Right lobe of liver (tissue), 6 donors: ENCODE measurements around the gene BIN1. TPM values are rescaled to one million over a fixed set of nuclear protein-coding genes. Genes with fewer than 3 reads are reported as not detected.

Experiments
- ATAC-seq, 4 donors: fragments of 200-7000 bp; cut with Tn5 transposase; one replicate each; pipeline ENCODE4 v1.9.1; 2020; ENCODE audit warnings: mild to moderate bottlenecking in 4 of 4, moderate library complexity in 4 of 4
- DNase-seq, 3 donors: peaks; one replicate each; pipeline ENCODE4 v3.0.0-alpha.2; 2020
- H3K27ac ChIP-seq, 3 donors: fragments of 200-600 bp; one replicate each; pipeline ENCODE4 v1.8.0; 2022
- H3K27me3 ChIP-seq, 2 donors: fragments of 200-600 bp; one replicate each; pipeline ENCODE4 v1.8.0; 2022
- H3K36me3 ChIP-seq, 4 donors: fragments of 200-600 bp; sonication (generic) in 1 of 4; one replicate each; pipeline versions ENCODE4 v1.5.1 to v1.8.0; 2017 to 2022; ENCODE audit warnings: control low read depth in 1 of 4
- H3K4me1 ChIP-seq, 4 donors: fragments of 200-600 bp; sonication (generic) in 1 of 4; one replicate each; pipeline versions ENCODE4 v1.5.1 to v1.8.0; 2017 to 2022; ENCODE audit warnings: control low read depth in 1 of 4
- H3K4me3 ChIP-seq, 3 donors: fragments of 200-600 bp; one replicate each; pipeline ENCODE4 v1.8.0; 2022
- H3K9me3 ChIP-seq, 4 donors: fragments of 200-600 bp; sonication (generic) in 1 of 4; one replicate each; pipeline versions ENCODE4 v1.5.1 to v1.8.0; 2017 to 2022; ENCODE audit warnings: control low read depth in 1 of 4
- CTCF ChIP-seq, 4 donors: fragments of 200-600 bp in 3 of 4; fragments of 450-650 bp in 1 of 4; IDR thresholded peaks; one replicate each; pipeline versions ENCODE4 v1.5.1 to v1.8.0; 2016 to 2022; ENCODE audit warnings: antibody characterized with exemption in 4 of 4, mild to moderate bottlenecking in 2 of 4
- POLR2A ChIP-seq: fragments of 450-650 bp; IDR thresholded peaks from one replicate; pipeline ENCODE4 v1.6.1; 2017; ENCODE audit warnings: antibody characterized with exemption, mild to moderate bottlenecking
- WGBS: methylation state at CpG from one replicate; pipeline ENCODE4 v1.1.6; 2018; ENCODE audit warnings: low coverage, low lambda C conversion rate; ENCODE audit not compliant: insufficient coverage; ENCODE audit errors: missing lambda C conversion rate; 5-methylcytosine and 5-hydroxymethylcytosine counted together
- intact Hi-C, 2 donors: fragments of 100-400 bp; cut with DNase I; formaldehyde crosslinking; loops; one replicate each; pipeline versions ENCODE4 v1.11.2 to v1.14.1; 2022
- total RNA-seq, 6 experiments: library from RNA; depleted of rRNA in 2 of 6; stranded (reverse); fragments of >200 nt in 2 of 6; fragmentation: NEBNext Ultra II Directional in 3 of 6; extraction: Animal tissue kit (Norgen Biotek cat#: 25700) in 3 of 6; gene quantifications; one replicate each; pipeline versions ENCODE4 v1.1.0 to v1.2.4, GENCODE V29; 2016 to 2023
- donor health status: DM: no; HTN: yes; CAD: no.
- donor health status: DM: no; HTN: no; CAD: no.
- donor health status: DM: no; HTN: no; CAD: no.
- donor health status: DM: no; HTN: yes; CAD: no.
- donor health status: DM: no; HTN: yes; CAD: no.

Gene BIN1
- total RNA-seq, 6 experiments from 2014 or later: 20.4 to 30.8 (median 26.3) TPM

GRCh38 chr2:127092306-127092705 is 14.6 kb downstream of the BIN1 start:
- no peak for TF ChIP-seq CTCF (IDR thresholded peaks at IDR 0.05)
- no peak for DNase-seq
- Histone ChIP-seq H3K36me3 (no peaks in the 10 kb centered on the region), H3K4me3 (no peak overlapping the region), H3K9me3 (no peaks in the 10 kb centered on the region), H3K27me3 (no peaks in the 10 kb centered on the region), H3K27ac (no peak overlapping the region), H3K4me1 (peaks cover 0 to 17% (median 0%) of the 10 kb centered on the region in 4 donors)
- intact Hi-C loops: no loop called here
- no peak for ATAC-seq
- no CpG with 5 or more reads among the region's 6 CpGs for WGBS

GRCh38 chr2:127091886-127092285 is 15.1 kb downstream of the BIN1 start:
- Histone ChIP-seq H3K4me1 (peaks cover 0 to 15% (median 0%) of the 10 kb centered on the region in 4 donors), H3K27me3 (no peaks in the 10 kb centered on the region), H3K36me3 (no peaks in the 10 kb centered on the region), H3K4me3 (no peak overlapping the region), H3K27ac (no peak overlapping the region), H3K9me3 (no peaks in the 10 kb centered on the region)
- TF ChIP-seq POLR2A: no peak
- no peak for TF ChIP-seq CTCF (IDR thresholded peaks at IDR 0.05)
- ATAC-seq (no peak), DNase-seq (no peak)
- intact Hi-C loops: no loop called here
- WGBS: 81% methylated on average over 4 of the region's 6 CpGs

- TF ChIP-seq CTCF (IDR thresholded peaks at IDR 0.05): no peak
- TF ChIP-seq POLR2A: no peak
- H3K36me3 ChIP-seq: no peaks in the 10 kb centered on the region
- WGBS: 100% methylated on average over 1 of the region's 5 CpGs
- H3K4me1 ChIP-seq: peaks cover 0 to 7% (median 0%) of the 10 kb centered on the region in 4 donors
- H3K9me3 ChIP-seq: no peaks in the 10 kb centered on the region
- no peaks in the 10 kb centered on the region for H3K27me3 ChIP-seq
- H3K27ac ChIP-seq: no peak overlapping the region
- ATAC-seq (no peak), DNase-seq (no peak)
- no peak overlapping the region for H3K4me3 ChIP-seq
- intact Hi-C loops: no loop called here
Observed at GRCh38 chr2:127091148-127091547, 15.8 kb downstream of the BIN1 start.

GRCh38 chr2:127090281-127091120 is 16.5 kb downstream of the BIN1 start:
- H3K27me3 ChIP-seq: no peaks in the 10 kb centered on the region
- H3K4me3 ChIP-seq: no peak overlapping the region
- TF ChIP-seq POLR2A: no peak
- TF ChIP-seq CTCF (IDR thresholded peaks at IDR 0.05): no peak
- DNase-seq: no peak
- no peaks in the 10 kb centered on the region for H3K36me3 ChIP-seq
- H3K27ac ChIP-seq: no peak overlapping the region
- intact Hi-C loops: no loop called here
- 84% methylated on average over 10 of the region's 18 CpGs for WGBS
- peaks cover 0 to 7% (median 0%) of the 10 kb centered on the region in 4 donors for H3K4me1 ChIP-seq
- ATAC-seq: no peak
- H3K9me3 ChIP-seq: no peaks in the 10 kb centered on the region
